A673 (cell line): ENCODE measurements around the gene SECTM1.

Source experiments
- EZH2 ChIP-seq: fragments of 200-600 bp; sonication (generic); IDR thresholded peaks from 2 replicates; pipeline ENCODE4 v1.6.1; 2017; ENCODE audit warnings: borderline replicate concordance, low read depth, mild to moderate bottlenecking, mixed read lengths, antibody characterized with exemption, low read length; ENCODE audit not compliant: poor library complexity, severe bottlenecking
- TF ChIP-seq, protein P1 (sequence below): fragments of 300-800, 200-600 bp; sonication (generic); conservative IDR thresholded peaks from 2 replicates; pipeline ENCODE4 v1.5.1; 2017; ENCODE audit warnings: low read depth, mild to moderate bottlenecking, antibody characterized with exemption, low read length, moderate library complexity, mixed read lengths

DNA sequence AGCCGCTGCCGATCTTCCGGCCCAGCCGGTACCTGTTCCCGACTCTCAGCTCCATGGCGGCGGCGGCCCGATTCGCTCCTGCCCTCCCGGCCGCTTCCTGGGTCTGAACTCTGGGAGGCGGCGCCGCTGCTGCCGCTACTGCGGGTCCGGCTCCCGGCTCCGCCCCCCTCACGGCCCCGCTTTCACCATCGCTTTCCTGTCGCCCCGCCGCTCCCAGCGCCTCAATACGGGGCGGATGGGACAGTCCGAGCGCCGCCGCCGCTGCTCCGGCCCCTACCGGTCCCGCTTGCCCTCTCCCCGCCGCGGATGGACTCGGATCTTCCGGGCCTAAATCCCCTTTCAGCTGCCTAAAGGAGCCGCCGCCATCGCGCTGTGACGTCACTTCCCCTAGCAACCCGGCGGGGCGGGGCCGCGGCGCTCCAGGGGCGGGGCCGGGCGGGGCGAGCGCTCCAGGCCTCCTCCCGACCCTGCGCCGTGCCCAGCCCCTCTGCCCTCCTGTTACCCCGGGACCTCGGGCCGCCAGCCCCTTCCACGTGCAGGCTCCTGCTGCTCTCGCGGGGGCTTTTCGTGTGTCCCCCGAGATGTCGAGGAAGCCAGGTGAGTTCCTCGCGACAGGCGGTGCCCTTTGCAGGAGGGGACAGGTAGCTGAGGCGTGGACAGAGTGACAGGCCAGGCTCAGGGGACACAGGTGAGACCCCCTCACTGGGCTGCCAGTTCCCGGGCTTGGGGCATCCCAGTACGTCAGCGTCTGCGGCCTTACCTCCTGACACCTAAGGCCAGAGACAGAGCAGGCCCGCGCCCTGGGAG lies 60.0 kb downstream of the SECTM1 start, which contains the start of gene CSNK1D:
- TF ChIP-seq, protein P1, sequence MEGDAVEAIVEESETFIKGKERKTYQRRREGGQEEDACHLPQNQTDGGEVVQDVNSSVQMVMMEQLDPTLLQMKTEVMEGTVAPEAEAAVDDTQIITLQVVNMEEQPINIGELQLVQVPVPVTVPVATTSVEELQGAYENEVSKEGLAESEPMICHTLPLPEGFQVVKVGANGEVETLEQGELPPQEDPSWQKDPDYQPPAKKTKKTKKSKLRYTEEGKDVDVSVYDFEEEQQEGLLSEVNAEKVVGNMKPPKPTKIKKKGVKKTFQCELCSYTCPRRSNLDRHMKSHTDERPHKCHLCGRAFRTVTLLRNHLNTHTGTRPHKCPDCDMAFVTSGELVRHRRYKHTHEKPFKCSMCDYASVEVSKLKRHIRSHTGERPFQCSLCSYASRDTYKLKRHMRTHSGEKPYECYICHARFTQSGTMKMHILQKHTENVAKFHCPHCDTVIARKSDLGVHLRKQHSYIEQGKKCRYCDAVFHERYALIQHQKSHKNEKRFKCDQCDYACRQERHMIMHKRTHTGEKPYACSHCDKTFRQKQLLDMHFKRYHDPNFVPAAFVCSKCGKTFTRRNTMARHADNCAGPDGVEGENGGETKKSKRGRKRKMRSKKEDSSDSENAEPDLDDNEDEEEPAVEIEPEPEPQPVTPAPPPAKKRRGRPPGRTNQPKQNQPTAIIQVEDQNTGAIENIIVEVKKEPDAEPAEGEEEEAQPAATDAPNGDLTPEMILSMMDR = no peak
- TF ChIP-seq EZH2 = no peak
